H9 (cell line): ENCODE results near the gene PARD3. TPM values are rescaled to one million over a fixed set of nuclear protein-coding genes. Genes with fewer than 3 reads are reported as not detected.

ENCODE experiments used
- DNase-seq: peaks from one replicate; pipeline ENCODE4 v3.0.0-alpha.2; 2017
- H2AFZ ChIP-seq: one replicate; pipeline ENCODE4 v1.6.1; 2013; ENCODE audit warnings: mild to moderate bottlenecking, low read length, control low read depth, moderate library complexity
- H2AK5ac ChIP-seq: 2 replicates; pipeline ENCODE4 v1.6.1; 2013; ENCODE audit warnings: low read length, control low read depth, mixed read lengths; ENCODE audit not compliant: insufficient read length
- H2BK120ac ChIP-seq: one replicate; pipeline ENCODE4 v1.6.1; 2013; ENCODE audit warnings: low read depth, mild to moderate bottlenecking, low read length, control low read depth, inconsistent platforms; ENCODE audit not compliant: poor library complexity, severe bottlenecking
- H2BK12ac ChIP-seq: 2 replicates; pipeline ENCODE4 v1.6.1; 2013; ENCODE audit warnings: low read length, control low read depth, mixed read lengths, low read depth; ENCODE audit not compliant: insufficient read length
- H2BK15ac ChIP-seq: 2 replicates; pipeline ENCODE4 v1.6.1; 2013; ENCODE audit warnings: low read depth, low read length, control low read depth
- H2BK20ac ChIP-seq: one replicate; pipeline ENCODE4 v1.6.1; 2013; ENCODE audit warnings: low read depth, mild to moderate bottlenecking, low read length, control low read depth, inconsistent platforms; ENCODE audit not compliant: poor library complexity, severe bottlenecking
- H2BK5ac ChIP-seq: 2 replicates; pipeline ENCODE4 v1.6.1; 2013; ENCODE audit warnings: low read length, control low read depth, mixed read lengths; ENCODE audit not compliant: insufficient read length
- H3K14ac ChIP-seq: 2 replicates; pipeline ENCODE4 v1.6.1; 2013; ENCODE audit warnings: low read length, control low read depth; ENCODE audit not compliant: insufficient read depth
- H3K18ac ChIP-seq: 2 replicates; pipeline ENCODE4 v1.6.1; 2013; ENCODE audit warnings: low read depth, mild to moderate bottlenecking, mixed read lengths, low read length, control low read depth; ENCODE audit not compliant: insufficient read length
- H3K23ac ChIP-seq: 2 replicates; pipeline ENCODE4 v1.6.1; 2013; ENCODE audit warnings: low read length, control low read depth, mixed read lengths, low read depth; ENCODE audit not compliant: insufficient read length
- H3K23me2 ChIP-seq: 2 replicates; pipeline ENCODE4 v1.6.1; 2013; ENCODE audit warnings: low read depth, mild to moderate bottlenecking, mixed read lengths, low read length, control low read depth; ENCODE audit not compliant: insufficient read length, poor library complexity, severe bottlenecking
- H3K27ac ChIP-seq: 2 replicates; pipeline ENCODE4 v1.5.1; 2013; ENCODE audit warnings: low read length, control low read depth, mixed read lengths, low read depth; ENCODE audit not compliant: insufficient read length
- H3K27me3 ChIP-seq: 2 replicates; pipeline ENCODE4 v1.6.1; 2013; ENCODE audit warnings: low read length, control low read depth, inconsistent platforms; ENCODE audit not compliant: insufficient read depth
- H3K4ac ChIP-seq: 2 replicates; pipeline ENCODE4 v1.6.1; 2013; ENCODE audit warnings: low read depth, mild to moderate bottlenecking, control low read depth, inconsistent platforms, low read length, moderate library complexity
- H3K4me1 ChIP-seq: 2 replicates; pipeline ENCODE4 v1.6.1; 2013; ENCODE audit warnings: low read length, control low read depth, inconsistent platforms; ENCODE audit not compliant: insufficient read depth
- H3K4me2 ChIP-seq: 2 replicates; pipeline ENCODE4 v1.6.1; 2013; ENCODE audit warnings: low read length, control low read depth, mixed read lengths; ENCODE audit not compliant: insufficient read length, insufficient read depth
- H3K56ac ChIP-seq: 2 replicates; pipeline ENCODE4 v1.6.1; 2013; ENCODE audit warnings: low read depth, mild to moderate bottlenecking, mixed read lengths, low read length, control low read depth; ENCODE audit not compliant: insufficient read length
- H3K79me1 ChIP-seq: 2 replicates; pipeline ENCODE4 v1.6.1; 2013; ENCODE audit warnings: low read depth, mild to moderate bottlenecking, moderate library complexity, low read length, control low read depth, inconsistent platforms; ENCODE audit not compliant: insufficient read depth, poor library complexity, severe bottlenecking
- H3K79me2 ChIP-seq: 2 replicates; pipeline ENCODE4 v1.6.1; 2013; ENCODE audit warnings: low read length, control low read depth, inconsistent platforms; ENCODE audit not compliant: insufficient read depth
- H3K9ac ChIP-seq: 2 replicates; pipeline ENCODE4 v1.6.1; 2013; ENCODE audit warnings: low read length, control low read depth, mixed read lengths; ENCODE audit not compliant: insufficient read length; ENCODE audit errors: extremely low read depth
- H3K9me3 ChIP-seq: one replicate; pipeline ENCODE4 v1.6.1; 2013; ENCODE audit warnings: low read depth, low read length, inconsistent platforms; ENCODE audit not compliant: control insufficient read depth
- H3T11ph ChIP-seq: one replicate; pipeline ENCODE4 v1.6.1; 2013; ENCODE audit warnings: mild to moderate bottlenecking, low read length, control low read depth, inconsistent platforms
- H4K20me1 ChIP-seq: one replicate; pipeline ENCODE4 v1.6.1; 2013; ENCODE audit not compliant: control insufficient read depth, insufficient read length, insufficient read depth
- H4K5ac ChIP-seq: 2 replicates; pipeline ENCODE4 v1.6.1; 2013; ENCODE audit warnings: low read depth, mild to moderate bottlenecking, mixed read lengths, low read length, control low read depth; ENCODE audit not compliant: insufficient read length
- H4K8ac ChIP-seq: replicated peaks from 2 replicates; pipeline ENCODE4 v1.6.1; 2013; ENCODE audit warnings: low read length, control low read depth, mixed read lengths, low read depth; ENCODE audit not compliant: insufficient read length
- H4K91ac ChIP-seq: 2 replicates; pipeline ENCODE4 v1.6.1; 2013; ENCODE audit warnings: low read depth, mild to moderate bottlenecking, moderate library complexity, mixed read lengths, low read length, control low read depth; ENCODE audit not compliant: insufficient read length
- H3K27ac Mint-ChIP-seq, 3 experiments: 2 replicates in 2 of 3; 3 replicates in 1 of 3; pipeline ENCODE4 v1.8.0; 2020 to 2021; ENCODE audit warnings: mixed read lengths in 3 of 3, mild to moderate bottlenecking in 1 of 3, moderate library complexity in 1 of 3
- H3K27me3 Mint-ChIP-seq: 2 replicates; pipeline ENCODE4 v1.8.0; 2021; ENCODE audit warnings: low read depth, mild to moderate bottlenecking, moderate library complexity, mixed read lengths
- H3K36me3 Mint-ChIP-seq, 3 experiments: 2 replicates in 2 of 3; 3 replicates in 1 of 3; pipeline ENCODE4 v1.8.0; 2020 to 2021; ENCODE audit warnings: low read depth in 3 of 3, mixed read lengths in 3 of 3; ENCODE audit not compliant: insufficient read depth in 1 of 3
- H3K4me1 Mint-ChIP-seq, 2 experiments: 2 replicates each; pipeline ENCODE4 v1.8.0; 2020; ENCODE audit warnings: mixed read lengths in 2 of 2
- H3K4me3 Mint-ChIP-seq, 2 experiments: 2 replicates in 1 of 2; 3 replicates in 1 of 2; pipeline ENCODE4 v1.8.0; 2020 to 2021; ENCODE audit warnings: mild to moderate bottlenecking in 2 of 2, mixed read lengths in 2 of 2, moderate library complexity in 1 of 2
- H3K9me3 Mint-ChIP-seq, 2 experiments: 2 replicates in 1 of 2; 3 replicates in 1 of 2; pipeline ENCODE4 v1.8.0; 2020; ENCODE audit warnings: mild to moderate bottlenecking in 2 of 2, mixed read lengths in 2 of 2, moderate library complexity in 1 of 2
- CTCF ChIP-seq: fragments of 200-600 bp; sonication (generic); conservative IDR thresholded peaks from 3 replicates; pipeline ENCODE4 v1.8.0; 2021; ENCODE audit warnings: antibody characterized with exemption, mild to moderate bottlenecking
- WGBS: extraction: QIAGEN DNeasy Blood & Tissue Kit; methylation state at CpG from one replicate; pipeline ENCODE4 v1.1.7; 2013; ENCODE audit warnings: missing lambda C conversion rate, low lambda C conversion rate, mixed read lengths; ENCODE audit not compliant: insufficient read length; ENCODE audit errors: extremely low coverage; 5-methylcytosine and 5-hydroxymethylcytosine counted together
- total RNA-seq: library from RNA; stranded (reverse); gene quantifications from 2 replicates; pipeline ENCODE4 v1.2.1, GENCODE V29; 2021

The PARD3 gene
- total RNA-seq, 1 experiment from 2014 or later = 44.7 TPM

GRCh38 chr10:34151481-34151880 is 663.6 kb downstream of the PARD3 start:
- Histone ChIP-seq H3K4me2 (no peak overlapping the region), H3K18ac (no peak overlapping the region), H2BK120ac (no peak overlapping the region), H4K5ac (no peak overlapping the region), H2BK15ac (no peak overlapping the region), H2AK5ac (no peak overlapping the region), H3K27ac (no peak overlapping the region), H3K79me2 (no peaks in the 10 kb centered on the region), H4K91ac (no peak overlapping the region), H4K20me1 (no peaks in the 10 kb centered on the region), H3K4ac (no peak overlapping the region), H2BK5ac (no peak overlapping the region), H3K4me1 (peaks cover 3% of the 10 kb centered on the region; the same call in 1 of the 2 replicates), H3K56ac (no peak overlapping the region), H3K14ac (no peak overlapping the region), H3T11ph (no peak overlapping the region), H4K8ac (no peak overlapping the region), H3K27me3 (no peaks in the 10 kb centered on the region), H2AFZ (no peak overlapping the region), H3K9ac (no peak overlapping the region), H3K9me3 (no peaks in the 10 kb centered on the region), H2BK12ac (no peak overlapping the region), H3K23me2 (no peaks in the 10 kb centered on the region), H3K79me1 (no peaks in the 10 kb centered on the region), H2BK20ac (no peak overlapping the region), H3K23ac (no peak overlapping the region)
- Mint-ChIP-seq H3K27ac (no peak overlapping the region), H3K9me3 (no peaks in the 10 kb centered on the region), H3K27me3 (no peaks in the 10 kb centered on the region), H3K4me3 (no peak overlapping the region), H3K4me1 (peaks cover 9 to 14% of the 10 kb centered on the region in 2 experiments), H3K36me3 (no peaks in the 10 kb centered on the region)
- WGBS = no CpG with 5 or more reads among the region's 3 CpGs
- no peak for TF ChIP-seq CTCF
- DNase-seq = no peak
